ENCODE data around the gene NSG2. TPM values are rescaled to one million over a fixed set of nuclear protein-coding genes. Genes with fewer than 3 reads are reported as not detected.

The NSG2 gene
- polyA plus RNA-seq, 1 experiment, result not detected

- Histone ChIP-seq H3K27me3 (ENCODE audit: control insufficient read depth, insufficient read depth, low read length) (no peaks in the 10 kb centered on the region), H3K4me3 (ENCODE audit: low read depth, low read length) (no peak overlapping the region), H3K9me3 (ENCODE audit: control insufficient read depth, insufficient read depth, low read length) (no peaks in the 10 kb centered on the region), H3K27ac (ENCODE audit: low read depth, low read length) (no peak overlapping the region)
- no peak for DNase-seq (ENCODE audit: low read depth, low spot score)
- CTCF ChIA-PET, result interaction anchor here (0.5 to 0.8 kb wide), 2 partner anchors 12 to 254 kb away, joined by 3 read pairs; no protein-coding TSS in a partner anchor
- POLR2A ChIA-PET, result no interaction called here
- no peak for TF ChIP-seq CTCF (IDR thresholded peaks at IDR 0.05; ENCODE audit: low read depth, low read length)
Observed at GRCh38 chr5:174058433-174059122, 13.1 kb downstream of the NSG2 start.

- Histone ChIP-seq H3K4me3 (ENCODE audit: low read depth, low read length) (no peak overlapping the region), H3K27ac (ENCODE audit: low read depth, low read length) (no peak overlapping the region), H3K9me3 (ENCODE audit: control insufficient read depth, insufficient read depth, low read length) (no peaks in the 10 kb centered on the region), H3K27me3 (ENCODE audit: control insufficient read depth, insufficient read depth, low read length) (no peaks in the 10 kb centered on the region)
- CTCF ChIA-PET, result interaction anchor here (0.5 to 0.8 kb wide), 3 partner anchors 11 to 254 kb away, joined by 3 to 4 read pairs (median 3); no protein-coding TSS in a partner anchor
- no peak for TF ChIP-seq CTCF (IDR thresholded peaks at IDR 0.05; ENCODE audit: low read depth, low read length)
- POLR2A ChIA-PET, result no interaction called here
- DNase-seq (ENCODE audit: low read depth, low spot score), result no peak
Observed at GRCh38 chr5:174059247-174059646, 13.7 kb downstream of the NSG2 start.

DNA sequence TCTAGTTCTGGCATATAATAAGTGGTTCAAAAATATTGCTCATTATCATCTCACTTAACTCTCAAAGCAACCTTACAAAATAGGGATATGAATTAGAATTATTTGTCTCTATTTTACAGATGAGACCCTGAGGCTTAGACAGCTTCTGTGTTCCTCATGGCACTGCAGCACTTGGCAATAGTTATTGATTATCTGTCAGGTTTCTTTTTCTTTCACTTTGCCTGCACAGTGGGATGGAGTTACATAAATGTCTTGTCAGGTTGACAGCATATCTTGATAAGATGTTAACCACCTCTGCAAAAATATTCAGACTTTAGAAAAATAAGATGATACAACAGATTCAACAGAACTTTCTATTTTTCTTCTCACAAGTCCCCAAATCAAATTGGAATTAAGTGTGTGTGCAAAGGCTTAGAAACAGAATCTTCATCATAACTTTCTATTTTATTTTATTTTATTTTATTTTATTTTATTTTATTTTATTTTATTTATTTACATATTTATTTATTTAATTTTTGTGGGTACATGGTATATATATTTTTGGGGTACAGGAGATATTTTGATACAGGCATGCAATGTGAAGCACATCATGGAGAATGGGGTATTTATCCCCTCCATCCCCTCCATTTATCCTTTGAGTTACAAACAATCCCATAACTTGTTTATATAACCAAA, 17.7 kb downstream of the NSG2 start:
- ChIA-PET CTCF (no interaction called here), POLR2A (no interaction called here)
- Histone ChIP-seq H3K4me3 (ENCODE audit: low read depth, low read length) (no peak overlapping the region), H3K27me3 (ENCODE audit: control insufficient read depth, insufficient read depth, low read length) (no peaks in the 10 kb centered on the region), H3K9me3 (ENCODE audit: control insufficient read depth, insufficient read depth, low read length) (no peaks in the 10 kb centered on the region), H3K27ac (ENCODE audit: low read depth, low read length) (no peak overlapping the region)
- TF ChIP-seq CTCF (IDR thresholded peaks at IDR 0.05; ENCODE audit: low read depth, low read length), result no peak
- DNase-seq (ENCODE audit: low read depth, low spot score), result no peak

- ChIA-PET CTCF (no interaction called here), POLR2A (no interaction called here)
- H3K4me3 ChIP-seq (ENCODE audit: low read depth, low read length), result no peak overlapping the region
- no peaks in the 10 kb centered on the region for H3K27me3 ChIP-seq (ENCODE audit: control insufficient read depth, insufficient read depth, low read length)
- H3K9me3 ChIP-seq (ENCODE audit: control insufficient read depth, insufficient read depth, low read length), result no peaks in the 10 kb centered on the region
- no peak overlapping the region for H3K27ac ChIP-seq (ENCODE audit: low read depth, low read length)
- TF ChIP-seq CTCF (IDR thresholded peaks at IDR 0.05; ENCODE audit: low read depth, low read length), result no peak
- no peak for DNase-seq (ENCODE audit: low read depth, low spot score)
Observed at GRCh38 chr5:174064171-174064570, 18.7 kb downstream of the NSG2 start.

GRCh38 chr5:174065528-174066197, 20.2 kb downstream of the NSG2 start:
- TF ChIP-seq CTCF (IDR thresholded peaks at IDR 0.05; ENCODE audit: low read depth, low read length), result no peak
- Histone ChIP-seq H3K27ac (ENCODE audit: low read depth, low read length) (no peak overlapping the region), H3K27me3 (ENCODE audit: control insufficient read depth, insufficient read depth, low read length) (no peaks in the 10 kb centered on the region), H3K4me3 (ENCODE audit: low read depth, low read length) (no peak overlapping the region), H3K9me3 (ENCODE audit: control insufficient read depth, insufficient read depth, low read length) (no peaks in the 10 kb centered on the region)
- POLR2A ChIA-PET, result no interaction called here
- CTCF ChIA-PET, result no interaction called here
- DNase-seq (ENCODE audit: low read depth, low spot score), result no peak

Measured in AG04450 (cell line).